HCT116 (cell line): ENCODE results near the gene LRRC3. TPM values are rescaled to one million over a fixed set of nuclear protein-coding genes. Genes with fewer than 3 reads are reported as not detected.

ENCODE experiments used
- ATAC-seq: fragments of 200-7000 bp; cut with Tn5 transposase; 2 replicates; pipeline ENCODE4 v1.9.1; 2020; ENCODE audit warnings: mild to moderate bottlenecking, moderate library complexity
- BruUV-seq: library from RNA; stranded (reverse); fragments of 400-500 nt; replicated peaks from 2 replicates; lab custom pipeline; 2021; lab: Mats Ljungman, UMichigan
- CTCF ChIA-PET: fragments of 300-600 bp; sonication (Branson Sonifier 250); formaldehyde crosslinking; loops from one replicate; lab custom pipeline; 2021; ENCODE audit warnings: antibody characterized with exemption; lab: Charles Lee
- POLR2A ChIA-PET: fragments of 300-600, 350-600 bp; sonication (Branson Sonifier 250); formaldehyde crosslinking; loops from one replicate; lab custom pipeline; 2021; ENCODE audit warnings: antibody characterized with exemption; lab: Charles Lee
- RAD21 ChIA-PET, 2 experiments: fragments of 300-600 bp; sonication (Branson Sonifier 250); formaldehyde crosslinking; loops; one replicate each; lab custom pipeline; 2023; ENCODE audit warnings: low total read pairs in 2 of 2; ENCODE audit not compliant: uncharacterized antibody in 2 of 2, unreplicated experiment in 2 of 2, low non-redundant PET in 1 of 2; lab: Charles Lee
- DNase-seq: peaks from one replicate; pipeline ENCODE4 v3.0.0-alpha.2; 2010; ENCODE audit warnings: low read depth, low spot score
- H2AFZ ChIP-seq: fragments of 200-600 bp; shearing (Covaris generic), sonication (generic); 2 replicates; pipeline ENCODE4 v1.6.1; 2017; ENCODE audit warnings: low read depth, mixed run types, mixed read lengths, antibody characterized with exemption, low read length; ENCODE audit not compliant: poor library complexity, severe bottlenecking
- H3K27ac ChIP-seq: 2 replicates; pipeline ENCODE4 v1.5.1; 2012; ENCODE audit warnings: low read depth, low read length
- H3K27me3 ChIP-seq: fragments of 200-600 bp; sonication (generic); 2 replicates; pipeline ENCODE4 v1.6.1; 2016; ENCODE audit warnings: mixed run types, low read length, mixed read lengths; ENCODE audit not compliant: insufficient read depth
- H3K36me3 ChIP-seq, 2 experiments: fragments of 200-500 bp in 1 of 2; fragments of 200-600 bp in 1 of 2; sonication (Bioruptor generic) in 1 of 2; sonication (generic) in 1 of 2; 2 replicates each; pipeline versions ENCODE4 v1.5.1 to v1.6.1; 2014 to 2016; ENCODE audit warnings: low read length in 2 of 2, inconsistent platforms in 1 of 2, mixed read lengths in 1 of 2, mixed run types in 1 of 2; ENCODE audit not compliant: insufficient read depth in 2 of 2, control insufficient read depth in 1 of 2
- H3K4me1 ChIP-seq, 2 experiments: fragments of 200-600 bp in 1 of 2; sonication (generic) in 1 of 2; 2 replicates each; pipeline versions ENCODE4 v1.5.1 to v1.6.1; 2012 to 2017; ENCODE audit warnings: low read length in 2 of 2, inconsistent platforms in 1 of 2, mild to moderate bottlenecking in 1 of 2, mixed read lengths in 1 of 2, mixed run types in 1 of 2, moderate library complexity in 1 of 2; ENCODE audit not compliant: insufficient read depth in 2 of 2, control insufficient read depth in 1 of 2
- H3K4me2 ChIP-seq: fragments of 200-600 bp; sonication (generic); 2 replicates; pipeline ENCODE4 v1.6.1; 2017; ENCODE audit warnings: mixed run types, low read length, mixed read lengths
- H3K4me3 ChIP-seq, 2 experiments: fragments of 200-600 bp in 1 of 2; sonication (generic) in 1 of 2; replicated peaks in 1 of 2; 2 replicates each; pipeline ENCODE4 v1.5.1; 2011 to 2016; ENCODE audit warnings: low read length in 2 of 2, control low read depth in 1 of 2, low read depth in 1 of 2, mild to moderate bottlenecking in 1 of 2, mixed read lengths in 1 of 2, mixed run types in 1 of 2
- H3K79me2 ChIP-seq: fragments of 200-600 bp; sonication (generic); 2 replicates; pipeline ENCODE4 v1.6.1; 2017; ENCODE audit warnings: mild to moderate bottlenecking, mixed run types, low read length, moderate library complexity, mixed read lengths; ENCODE audit not compliant: insufficient read depth
- H3K9ac ChIP-seq: fragments of 200-600 bp; sonication (generic); 2 replicates; pipeline ENCODE4 v1.6.1; 2016; ENCODE audit warnings: low read length, mixed read lengths
- H3K9me2 ChIP-seq: fragments of 200-600 bp; sonication (generic), shearing (Covaris generic); 2 replicates; pipeline ENCODE4 v1.6.1; 2017; ENCODE audit warnings: mixed run types, mild to moderate bottlenecking, moderate library complexity; ENCODE audit not compliant: insufficient read depth
- H3K9me3 ChIP-seq, 2 experiments: fragments of 200-500 bp in 1 of 2; fragments of 200-600 bp in 1 of 2; sonication (Bioruptor generic) in 1 of 2; sonication (generic) in 1 of 2; 2 replicates each; pipeline ENCODE4 v1.6.1; 2014 to 2017; ENCODE audit warnings: low read length in 2 of 2, mixed read lengths in 2 of 2, inconsistent platforms in 1 of 2, low read depth in 1 of 2, mild to moderate bottlenecking in 1 of 2, mixed run types in 1 of 2, moderate library complexity in 1 of 2; ENCODE audit not compliant: control insufficient read depth in 1 of 2, insufficient read depth in 1 of 2
- H4K20me1 ChIP-seq: fragments of 200-600 bp; sonication (generic), shearing (Covaris generic); 2 replicates; pipeline ENCODE4 v1.6.1; 2017; ENCODE audit warnings: mixed run types, mild to moderate bottlenecking, moderate library complexity; ENCODE audit not compliant: insufficient read depth
- CEBPB ChIP-seq: IDR thresholded peaks from 2 replicates; pipeline ENCODE4 v1.6.1; 2012; ENCODE audit warnings: low read depth
- CTCF ChIP-seq, 3 experiments: fragments of 200-600 bp in 1 of 3; sonication (generic) in 1 of 3; IDR thresholded peaks in 2 of 3; conservative IDR thresholded peaks in 1 of 3; 2 replicates each; pipeline ENCODE4 v1.5.1; 2012 to 2017; ENCODE audit warnings: low read depth in 2 of 3, low read length in 2 of 3, antibody characterized with exemption in 1 of 3, borderline replicate concordance in 1 of 3, control low read depth in 1 of 3, mild to moderate bottlenecking in 1 of 3, mixed read lengths in 1 of 3, mixed run types in 1 of 3, moderate library complexity in 1 of 3; ENCODE audit not compliant: insufficient read depth in 1 of 3
- EGR1 ChIP-seq: IDR thresholded peaks from 2 replicates; pipeline ENCODE4 v1.6.1; 2012; ENCODE audit warnings: low read depth
- ELF1 ChIP-seq: IDR thresholded peaks from 2 replicates; pipeline ENCODE4 v1.6.1; 2012; ENCODE audit warnings: low read depth, borderline replicate concordance
- EZH2 ChIP-seq: fragments of 200-600 bp; sonication (generic); IDR thresholded peaks from 2 replicates; pipeline ENCODE4 v1.6.1; 2017; ENCODE audit warnings: antibody characterized with exemption, mixed run types
- EZH2phosphoT487 ChIP-seq: fragments of 200-600 bp; IDR thresholded peaks from 2 replicates; pipeline ENCODE4 v1.6.1; 2018; ENCODE audit warnings: antibody characterized with exemption, borderline replicate concordance
- FOSL1 ChIP-seq: IDR thresholded peaks from 2 replicates; pipeline ENCODE4 v1.6.1; 2012; ENCODE audit warnings: low read depth
- JUND ChIP-seq: IDR thresholded peaks from 2 replicates; pipeline ENCODE4 v1.6.1; 2012
- MAX ChIP-seq: IDR thresholded peaks from 2 replicates; pipeline ENCODE4 v1.6.1; 2012
- POLR2A ChIP-seq: IDR thresholded peaks from 2 replicates; pipeline ENCODE4 v1.7.0; 2011; ENCODE audit warnings: borderline replicate concordance; ENCODE audit not compliant: insufficient read depth, insufficient read length; ENCODE audit errors: extremely low read depth
- POLR2AphosphoS5 ChIP-seq: IDR thresholded peaks from 2 replicates; pipeline ENCODE4 v1.6.1; 2011; ENCODE audit warnings: mild to moderate bottlenecking, low read depth, low read length, moderate library complexity
- REST ChIP-seq: IDR thresholded peaks from 2 replicates; pipeline ENCODE4 v1.6.1; 2012; ENCODE audit warnings: low read depth
- SIN3A ChIP-seq: IDR thresholded peaks from 2 replicates; pipeline ENCODE4 v1.6.1; 2012; ENCODE audit warnings: low read depth
- SP1 ChIP-seq: IDR thresholded peaks from 2 replicates; pipeline ENCODE4 v1.6.1; 2012; ENCODE audit warnings: low read depth
- TCF7L2 ChIP-seq: IDR thresholded peaks from 2 replicates; pipeline ENCODE4 v1.7.0; 2011; ENCODE audit warnings: borderline replicate concordance, inconsistent platforms; ENCODE audit not compliant: insufficient read depth, insufficient read length; ENCODE audit errors: extremely low read depth
- ZFX ChIP-seq: fragments of 450-650 bp; IDR thresholded peaks from 2 replicates; pipeline ENCODE4 v1.6.1; 2017
- ZNF274 ChIP-seq: fragments of 200-500 bp; sonication (Bioruptor generic); IDR thresholded peaks from 2 replicates; pipeline ENCODE4 v1.6.1; 2014; ENCODE audit warnings: mild to moderate bottlenecking, low read depth, low read length, inconsistent platforms
- intact Hi-C: fragments of 100-400 bp; cut with micrococcal nuclease; formaldehyde crosslinking; loops from 2 replicates; pipeline ENCODE4 v1.10.0; 2022
- total RNA-seq: library from RNA; stranded (reverse); gene quantifications from one replicate; pipeline ENCODE4 v1.2.1, GENCODE V29; 2021; ENCODE audit not compliant: unreplicated experiment

LRRC3 gene
- total RNA-seq, 1 experiment from 2014 or later, result 7.5 TPM

GRCh38 chr21:44461005-44461404, 5.7 kb downstream of the LRRC3 start:
- Histone ChIP-seq H3K27ac (no peak overlapping the region), H3K4me3 (no peak overlapping the region), H3K79me2 (no peaks in the 10 kb centered on the region), H2AFZ (no peak overlapping the region), H3K9ac (no peak overlapping the region), H3K4me2 (no peak overlapping the region), H3K4me1 (peaks cover 4 to 5% of the 10 kb centered on the region in 2 experiments; a peak in 3 of 4 replicates), H3K27me3 (no peaks in the 10 kb centered on the region), H4K20me1 (no peaks in the 10 kb centered on the region), H3K36me3 (no peaks in the 10 kb centered on the region), H3K9me3 (no peaks in the 10 kb centered on the region), H3K9me2 (no peaks in the 10 kb centered on the region)
- no peak for ATAC-seq
- TF ChIP-seq ZNF274 (no peak), MAX (no peak), FOSL1 (no peak), POLR2A (no peak), CEBPB (no peak), ELF1 (no peak), POLR2AphosphoS5 (no peak), REST (no peak), ZFX (no peak), CTCF (IDR thresholded peaks at IDR 0.05 in 2 of 3, conservative IDR thresholded peaks at IDR 0.05 in 1 of 3; ENCODE audit: borderline replicate concordance in 1 of 3, insufficient read depth in 1 of 3, low read depth in 2 of 3, low read length in 2 of 3) (no peak), EZH2phosphoT487 (no peak), SP1 (no peak), SIN3A (no peak), TCF7L2 (no peak), EZH2 (no peak), EGR1 (no peak), JUND (no peak)
- intact Hi-C loops, result no loop called here
- RAD21 ChIA-PET, result no interaction called here
- DNase-seq, result no peak
- POLR2A ChIA-PET, result no interaction called here
- CTCF ChIA-PET, result no interaction called here
- BruUV-seq, result no TSS peak
